Astrocyte (in vitro differentiated cells and primary cell): ENCODE results near the gene SEMA4D. TPM values are rescaled to one million over a fixed set of nuclear protein-coding genes. Genes with fewer than 3 reads are reported as not detected.

Experiments
- DNase-seq: peaks from one replicate; pipeline ENCODE4 v3.0.0-alpha.2; 2010; ENCODE audit warnings: low read depth
- FAIRE-seq: peaks from 2 replicates; lab custom pipeline; 2011; peaks lifted over from hg19 to GRCh38; lab: Jason Lieb, UNC
- H2AFZ ChIP-seq: 2 replicates; pipeline ENCODE4 v1.6.0; 2012; ENCODE audit warnings: low read depth, low read length, inconsistent platforms
- H3K27ac ChIP-seq: 2 replicates; pipeline ENCODE4 v1.5.1; 2011; ENCODE audit warnings: low read depth, low read length, inconsistent platforms
- H3K27me3 ChIP-seq: 2 replicates; pipeline ENCODE4 v1.6.0; 2011; ENCODE audit warnings: low read length, inconsistent platforms; ENCODE audit not compliant: insufficient read depth
- H3K36me3 ChIP-seq: 2 replicates; pipeline ENCODE4 v1.5.1; 2011; ENCODE audit warnings: low read length, inconsistent platforms; ENCODE audit not compliant: insufficient read depth
- H3K4me1 ChIP-seq: 2 replicates; pipeline ENCODE4 v1.5.1; 2011; ENCODE audit warnings: low read length, inconsistent platforms; ENCODE audit not compliant: insufficient read depth
- H3K4me2 ChIP-seq: 2 replicates; pipeline ENCODE4 v1.6.0; 2012; ENCODE audit warnings: low read length, inconsistent platforms
- H3K4me3 ChIP-seq: 2 replicates; pipeline ENCODE4 v1.5.1; 2011; ENCODE audit warnings: low read depth, mild to moderate bottlenecking, low read length, inconsistent platforms; ENCODE audit not compliant: insufficient read depth
- H3K79me2 ChIP-seq: 2 replicates; pipeline ENCODE4 v1.6.0; 2012; ENCODE audit warnings: mild to moderate bottlenecking, low read length, inconsistent platforms; ENCODE audit not compliant: insufficient read depth
- H3K9ac ChIP-seq: 2 replicates; pipeline ENCODE4 v1.6.0; 2012; ENCODE audit warnings: mild to moderate bottlenecking, low read length, inconsistent platforms
- H3K9me3 ChIP-seq: 2 replicates; pipeline ENCODE4 v1.5.1; 2012; ENCODE audit warnings: low read depth, mild to moderate bottlenecking, low read length, inconsistent platforms; ENCODE audit not compliant: insufficient read depth
- H4K20me1 ChIP-seq: 2 replicates; pipeline ENCODE4 v1.6.0; 2012; ENCODE audit warnings: low read length, inconsistent platforms; ENCODE audit not compliant: insufficient read depth
- H3K27ac Mint-ChIP-seq: one replicate; pipeline ENCODE4 v1.8.0; 2021; ENCODE audit warnings: mild to moderate bottlenecking, mixed read lengths; ENCODE audit not compliant: unreplicated experiment
- H3K27me3 Mint-ChIP-seq: one replicate; pipeline ENCODE4 v1.8.0; 2021; ENCODE audit warnings: low read depth, mixed read lengths; ENCODE audit not compliant: unreplicated experiment
- H3K36me3 Mint-ChIP-seq: one replicate; pipeline ENCODE4 v1.8.0; 2021; ENCODE audit warnings: low read depth, mixed read lengths; ENCODE audit not compliant: unreplicated experiment
- H3K4me1 Mint-ChIP-seq: one replicate; pipeline ENCODE4 v1.8.0; 2021; ENCODE audit warnings: low read depth, mixed read lengths; ENCODE audit not compliant: unreplicated experiment
- H3K4me3 Mint-ChIP-seq: one replicate; pipeline ENCODE4 v1.8.0; 2021; ENCODE audit warnings: mild to moderate bottlenecking, moderate library complexity, mixed read lengths; ENCODE audit not compliant: unreplicated experiment
- H3K9me3 Mint-ChIP-seq: one replicate; pipeline ENCODE4 v1.8.0; 2021; ENCODE audit warnings: mild to moderate bottlenecking, mixed read lengths; ENCODE audit not compliant: unreplicated experiment
- CTCF ChIP-seq: IDR thresholded peaks from 2 replicates; pipeline ENCODE4 v1.5.1; 2011; ENCODE audit warnings: low read depth, mild to moderate bottlenecking, inconsistent platforms, low read length, moderate library complexity; ENCODE audit not compliant: insufficient read depth
- EZH2 ChIP-seq: IDR thresholded peaks from 2 replicates; pipeline ENCODE4 v1.6.1; 2012; ENCODE audit warnings: mild to moderate bottlenecking, low read length, inconsistent platforms; ENCODE audit not compliant: insufficient read depth
- total RNA-seq: library from RNA; stranded (reverse); gene quantifications from 2 replicates; pipeline ENCODE4 v1.2.1, GENCODE V29; 2021

Gene SEMA4D
- total RNA-seq, 1 donor from 2014 or later = 6.2 TPM

GRCh38 chr9:89367726-89368437 is 130.0 kb downstream of the SEMA4D start:
- no peaks in the 10 kb centered on the region for H3K36me3 ChIP-seq
- H3K36me3 Mint-ChIP-seq = peaks cover 4% of the 10 kb centered on the region
- no peak overlapping the region for H3K27ac Mint-ChIP-seq
- H4K20me1 ChIP-seq = peaks cover 3% of the 10 kb centered on the region
- no peak overlapping the region for H3K9ac ChIP-seq
- DNase-seq (no peak), FAIRE-seq (no peak)
- H3K4me2 ChIP-seq = no peak overlapping the region
- H3K9me3 Mint-ChIP-seq = no peaks in the 10 kb centered on the region
- H3K27me3 Mint-ChIP-seq = no peaks in the 10 kb centered on the region
- no peaks in the 10 kb centered on the region for H3K79me2 ChIP-seq
- H3K27ac ChIP-seq = no peak overlapping the region
- no peak for TF ChIP-seq EZH2
- no peak for TF ChIP-seq CTCF
- no peaks in the 10 kb centered on the region for H3K27me3 ChIP-seq
- H3K4me1 ChIP-seq = no peaks in the 10 kb centered on the region
- H3K4me3 ChIP-seq = no peak overlapping the region
- no peak overlapping the region for H2AFZ ChIP-seq
- H3K4me1 Mint-ChIP-seq = no peaks in the 10 kb centered on the region
- no peaks in the 10 kb centered on the region for H3K9me3 ChIP-seq
- H3K4me3 Mint-ChIP-seq = no peak overlapping the region

- no peak overlapping the region for H3K27ac Mint-ChIP-seq
- H4K20me1 ChIP-seq = peaks cover 3% of the 10 kb centered on the region
These were observed 130.6 kb downstream of the SEMA4D start for GRCh38 chr9:89367281-89367680.

More at GRCh38 chr9:89367281-89367680, 130.6 kb downstream of the SEMA4D start:
- Histone ChIP-seq H3K79me2 (no peaks in the 10 kb centered on the region), H3K36me3 (no peaks in the 10 kb centered on the region), H3K4me3 (no peak overlapping the region), H3K9ac (no peak overlapping the region), H3K27ac (no peak overlapping the region), H3K9me3 (no peaks in the 10 kb centered on the region), H3K4me2 (no peak overlapping the region), H3K4me1 (no peaks in the 10 kb centered on the region), H2AFZ (no peak overlapping the region), H3K27me3 (no peaks in the 10 kb centered on the region)
- Mint-ChIP-seq H3K9me3 (no peaks in the 10 kb centered on the region), H3K36me3 (peaks cover 5% of the 10 kb centered on the region), H3K4me1 (no peaks in the 10 kb centered on the region), H3K27me3 (no peaks in the 10 kb centered on the region), H3K4me3 (no peak overlapping the region)
- FAIRE-seq = no peak
- TF ChIP-seq EZH2 (no peak), CTCF (no peak)
- DNase-seq = no peak
